MM.1S (cell line): Measurements from ENCODE around the gene KIAA0825.

ENCODE experiments used
- DNase-seq: peaks from one replicate; pipeline ENCODE4 v3.0.0-alpha.2; 2015
- H2AFZ ChIP-seq: fragments of 300-600 bp; sonication (generic); 2 replicates; pipeline ENCODE4 v1.6.0; 2016; ENCODE audit warnings: antibody characterized with exemption, low read length
- H3F3A ChIP-seq: fragments of 300-600 bp; sonication (generic); 2 replicates; pipeline ENCODE4 v1.6.1; 2016; ENCODE audit warnings: mild to moderate bottlenecking, antibody characterized with exemption, low read length, moderate library complexity, mixed read lengths; ENCODE audit not compliant: insufficient read depth
- H3K27ac ChIP-seq: fragments of 300-600 bp; sonication (generic); 2 replicates; pipeline ENCODE4 v1.5.1; 2016; ENCODE audit warnings: mild to moderate bottlenecking, low read length
- H3K27me3 ChIP-seq: fragments of 300-600 bp; sonication (generic); replicated peaks from 2 replicates; pipeline ENCODE4 v1.6.0; 2016; ENCODE audit warnings: low read length; ENCODE audit not compliant: insufficient read depth
- H3K36me3 ChIP-seq: fragments of 300-600 bp; sonication (generic); replicated peaks from 2 replicates; pipeline ENCODE4 v1.6.1; 2016; ENCODE audit warnings: mild to moderate bottlenecking, low read length, mixed read lengths; ENCODE audit not compliant: insufficient read depth
- H3K4me1 ChIP-seq: fragments of 300-600 bp; sonication (generic); 2 replicates; pipeline ENCODE4 v1.6.1; 2016; ENCODE audit warnings: low read length, mixed read lengths
- H3K4me2 ChIP-seq: fragments of 300-600 bp; sonication (generic); 2 replicates; pipeline ENCODE4 v1.6.0; 2016; ENCODE audit warnings: low read depth, low read length
- H3K4me3 ChIP-seq: fragments of 300-600 bp; sonication (generic); 2 replicates; pipeline ENCODE4 v1.5.1; 2016; ENCODE audit warnings: low read length, mixed read lengths
- H3K79me2 ChIP-seq: fragments of 300-600 bp; sonication (generic); 2 replicates; pipeline ENCODE4 v1.6.1; 2016; ENCODE audit warnings: mixed run types, low read length, mixed read lengths
- H3K9ac ChIP-seq: fragments of 300-600 bp; sonication (generic); 2 replicates; pipeline ENCODE4 v1.6.1; 2016; ENCODE audit warnings: low read length, mixed read lengths
- H3K9me2 ChIP-seq: fragments of 300-600 bp; sonication (generic); replicated peaks from 2 replicates; pipeline ENCODE4 v1.6.1; 2016; ENCODE audit warnings: mild to moderate bottlenecking, low read length, mixed read lengths; ENCODE audit not compliant: insufficient read depth
- H3K9me3 ChIP-seq: fragments of 300-600 bp; sonication (generic); replicated peaks from 2 replicates; pipeline ENCODE4 v1.6.1; 2016; ENCODE audit warnings: mild to moderate bottlenecking, low read length, mixed read lengths; ENCODE audit not compliant: insufficient read depth
- H4K20me1 ChIP-seq: fragments of 300-600 bp; sonication (generic); 2 replicates; pipeline ENCODE4 v1.6.1; 2016; ENCODE audit warnings: mild to moderate bottlenecking, low read length, moderate library complexity, mixed read lengths; ENCODE audit not compliant: insufficient read depth
- CTCF ChIP-seq: fragments of 300-600 bp; sonication (generic); IDR thresholded peaks from 2 replicates; pipeline ENCODE4 v1.5.1; 2016; ENCODE audit warnings: antibody characterized with exemption, low read length, mixed read lengths
- EZH2 ChIP-seq: fragments of 300-600 bp; sonication (generic); optimal IDR thresholded peaks from 2 replicates; pipeline ENCODE3; 2017; ENCODE audit warnings: low read depth, mild to moderate bottlenecking, antibody characterized with exemption, low read length, mixed read lengths
- EZH2phosphoT487 ChIP-seq: fragments of 300-600 bp; sonication (generic); IDR thresholded peaks from 2 replicates; pipeline ENCODE4 v1.6.1; 2018; ENCODE audit warnings: antibody characterized with exemption, low read length

The KIAA0825 gene

GRCh38 chr5:94660506-94660905 lies 42.1 kb upstream of the KIAA0825 start:
- no peaks in the 10 kb centered on the region for H3K36me3 ChIP-seq

GRCh38 chr5:94658272-94658671 lies 39.9 kb upstream of the KIAA0825 start:
- Histone ChIP-seq H4K20me1 (no peaks in the 10 kb centered on the region), H3K79me2 (peaks cover 12% of the 10 kb centered on the region), H3K9ac (no peak overlapping the region), H3K36me3 (no peaks in the 10 kb centered on the region), H3K4me2 (no peak overlapping the region), H3K4me1 (no peaks in the 10 kb centered on the region), H3F3A (no peaks in the 10 kb centered on the region), H2AFZ (no peak overlapping the region), H3K27me3 (no peaks in the 10 kb centered on the region), H3K4me3 (no peak overlapping the region), H3K9me2 (no peaks in the 10 kb centered on the region), H3K27ac (no peak overlapping the region), H3K9me3 (no peaks in the 10 kb centered on the region)
- DNase-seq: no peak
- TF ChIP-seq EZH2 (no peak), CTCF (no peak), EZH2phosphoT487 (no peak)

More at GRCh38 chr5:94660506-94660905, 42.1 kb upstream of the KIAA0825 start:
- H3K9me3 ChIP-seq: no peaks in the 10 kb centered on the region
- TF ChIP-seq EZH2phosphoT487: no peak
- no peak for TF ChIP-seq CTCF
- no peaks in the 10 kb centered on the region for H3K27me3 ChIP-seq
- H3K4me1 ChIP-seq: no peaks in the 10 kb centered on the region
- H3K9ac ChIP-seq: no peak overlapping the region
- DNase-seq: no peak
- no peak overlapping the region for H2AFZ ChIP-seq
- H3K27ac ChIP-seq: no peak overlapping the region
- H3K79me2 ChIP-seq: peaks cover 12% of the 10 kb centered on the region
- no peak overlapping the region for H3K4me2 ChIP-seq
- H3F3A ChIP-seq: no peaks in the 10 kb centered on the region
- no peak overlapping the region for H3K4me3 ChIP-seq
- H4K20me1 ChIP-seq: no peaks in the 10 kb centered on the region
- H3K9me2 ChIP-seq: no peaks in the 10 kb centered on the region

- Histone ChIP-seq H3K4me1 (no peaks in the 10 kb centered on the region), H2AFZ (no peak overlapping the region), H3K27me3 (no peaks in the 10 kb centered on the region), H4K20me1 (no peaks in the 10 kb centered on the region), H3K4me2 (no peak overlapping the region), H3K79me2 (no peaks in the 10 kb centered on the region), H3K9me2 (no peaks in the 10 kb centered on the region), H3F3A (no peaks in the 10 kb centered on the region), H3K27ac (no peak overlapping the region), H3K36me3 (0 out of 2 replicates have a peak, but pooled peaks cover 3% of the 10 kb centered on the region), H3K9me3 (no peaks in the 10 kb centered on the region), H3K9ac (no peak overlapping the region), H3K4me3 (no peak overlapping the region)
- TF ChIP-seq CTCF: no peak
- no peak for TF ChIP-seq EZH2
- TF ChIP-seq EZH2phosphoT487: no peak
- no peak for DNase-seq
These were observed 31.5 kb upstream of the KIAA0825 start for GRCh38 chr5:94649874-94650273.
